ENCODE data around the gene SLC26A9. TPM values are rescaled to one million over a fixed set of nuclear protein-coding genes. Genes with fewer than 3 reads are reported as not detected.

The SLC26A9 gene
- total RNA-seq, 1 donor from 2014 or later = 2.9 TPM

DNA sequence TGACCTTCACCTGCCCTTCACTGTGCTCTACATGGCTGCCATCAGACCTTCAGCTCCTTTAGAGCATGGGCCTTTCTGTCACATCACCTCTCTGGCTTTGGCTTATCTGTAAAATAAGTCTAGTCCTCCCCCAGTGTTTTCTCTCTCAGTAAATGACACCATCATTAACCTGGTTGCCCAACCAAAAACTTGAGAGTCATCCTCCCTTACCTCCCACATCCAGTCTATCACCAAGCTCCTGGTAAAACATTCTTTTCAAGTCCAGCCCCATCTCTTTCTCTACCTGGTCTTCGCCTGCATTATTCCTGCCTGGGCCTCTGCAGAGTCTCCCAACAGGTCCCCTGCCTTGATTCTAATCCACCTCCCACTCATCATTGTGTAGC is 13.1 kb downstream of the SLC26A9 start:
- no peak for TF ChIP-seq CTCF (IDR thresholded peaks at IDR 0.05; ENCODE audit: unreplicated experiment)
- no peak overlapping the region for H3K27ac Mint-ChIP-seq
- H3K27me3 Mint-ChIP-seq = peaks cover 10% of the 10 kb centered on the region
- peaks cover 4% of the 10 kb centered on the region for H3K9me3 Mint-ChIP-seq (ENCODE audit: low read depth)
- no peak overlapping the region for H3K4me3 Mint-ChIP-seq (ENCODE audit: low read depth)
- H3K36me3 Mint-ChIP-seq (ENCODE audit: insufficient read depth) = no peaks in the 10 kb centered on the region
- H3K4me1 Mint-ChIP-seq (ENCODE audit: low read depth) = peaks cover 36% of the 10 kb centered on the region
- DNase-seq (ENCODE audit: low spot score, unreplicated experiment) = no peak

DNA sequence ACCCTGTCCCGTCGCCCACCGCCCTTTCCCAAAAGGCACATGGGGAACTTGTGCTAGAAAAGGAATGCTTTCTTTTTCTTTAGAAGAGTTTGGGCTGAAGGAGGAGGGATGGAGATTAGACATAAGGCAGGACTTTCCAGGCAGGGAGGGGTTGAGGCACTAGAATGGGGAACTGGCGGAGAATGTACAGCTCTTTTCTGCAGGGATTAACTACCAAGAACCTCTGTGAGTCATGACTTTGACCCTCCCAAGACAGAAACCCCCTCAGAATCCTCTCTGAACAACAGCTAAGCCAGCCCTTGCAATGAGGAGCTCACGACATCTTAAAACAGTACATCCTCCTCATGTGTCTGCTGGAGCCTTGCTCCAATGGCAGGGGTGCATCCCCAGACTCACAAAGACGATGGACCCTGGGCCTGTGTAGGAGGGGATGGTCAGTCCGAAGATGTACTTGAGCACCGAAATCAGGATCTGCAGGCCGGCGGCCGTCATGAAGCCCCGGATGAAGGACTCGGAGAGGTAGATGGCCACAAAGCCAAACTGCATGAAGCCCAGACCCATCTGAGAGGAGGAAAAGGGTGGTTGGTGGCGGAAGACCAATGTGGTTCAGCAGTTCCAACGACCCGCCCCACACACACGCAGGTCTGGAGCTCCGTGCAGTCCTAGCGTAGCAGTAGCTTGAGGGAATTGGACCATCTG is 13.6 kb downstream of the SLC26A9 start:
- H3K9me3 Mint-ChIP-seq (ENCODE audit: low read depth) = peaks cover 4% of the 10 kb centered on the region
- H3K4me1 Mint-ChIP-seq (ENCODE audit: low read depth) = peaks cover 35% of the 10 kb centered on the region
- DNase-seq (ENCODE audit: low spot score, unreplicated experiment) = no peak
- no peak overlapping the region for H3K4me3 Mint-ChIP-seq (ENCODE audit: low read depth)
- peaks cover 10% of the 10 kb centered on the region for H3K27me3 Mint-ChIP-seq
- H3K36me3 Mint-ChIP-seq (ENCODE audit: insufficient read depth) = no peaks in the 10 kb centered on the region
- TF ChIP-seq CTCF (IDR thresholded peaks at IDR 0.05; ENCODE audit: unreplicated experiment) = no peak
- H3K27ac Mint-ChIP-seq = no peak overlapping the region

- Mint-ChIP-seq H3K36me3 (ENCODE audit: insufficient read depth) (no peaks in the 10 kb centered on the region), H3K27ac (no peak overlapping the region)
Measured at GRCh38 chr1:205928317-205928716, 14.9 kb downstream of the SLC26A9 start.

DNA sequence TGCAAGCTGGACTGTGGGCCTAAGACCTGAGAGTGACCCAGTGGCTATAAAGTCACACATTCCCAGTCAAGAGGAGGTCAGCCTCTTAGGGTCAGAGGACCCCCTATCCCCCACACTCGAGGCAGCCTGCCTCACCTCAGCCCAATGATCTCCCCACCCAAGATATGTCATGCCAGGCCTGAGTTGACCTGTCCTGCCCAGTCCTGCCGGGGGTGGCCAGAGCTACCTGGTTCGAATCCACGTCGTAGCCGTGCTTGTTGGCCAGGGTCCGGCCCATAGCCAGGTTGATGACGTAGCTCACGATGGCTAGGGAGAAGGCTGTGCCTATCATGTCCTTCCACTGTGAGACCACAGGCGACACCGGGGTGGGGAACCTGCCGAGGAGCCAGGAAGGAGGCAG is 15.6 kb downstream of the SLC26A9 start:
- DNase-seq (ENCODE audit: low spot score, unreplicated experiment) = no peak
- H3K9me3 Mint-ChIP-seq (ENCODE audit: low read depth) = peaks cover 4% of the 10 kb centered on the region
- no peaks in the 10 kb centered on the region for H3K36me3 Mint-ChIP-seq (ENCODE audit: insufficient read depth)

More at GRCh38 chr1:205928317-205928716, 14.9 kb downstream of the SLC26A9 start:
- Mint-ChIP-seq H3K4me1 (ENCODE audit: low read depth) (peaks cover 24% of the 10 kb centered on the region), H3K4me3 (ENCODE audit: low read depth) (no peak overlapping the region), H3K9me3 (ENCODE audit: low read depth) (peaks cover 4% of the 10 kb centered on the region), H3K27me3 (peaks cover 10% of the 10 kb centered on the region)
- no peak for DNase-seq (ENCODE audit: low spot score, unreplicated experiment)
- no peak for TF ChIP-seq CTCF (IDR thresholded peaks at IDR 0.05; ENCODE audit: unreplicated experiment)

DNA sequence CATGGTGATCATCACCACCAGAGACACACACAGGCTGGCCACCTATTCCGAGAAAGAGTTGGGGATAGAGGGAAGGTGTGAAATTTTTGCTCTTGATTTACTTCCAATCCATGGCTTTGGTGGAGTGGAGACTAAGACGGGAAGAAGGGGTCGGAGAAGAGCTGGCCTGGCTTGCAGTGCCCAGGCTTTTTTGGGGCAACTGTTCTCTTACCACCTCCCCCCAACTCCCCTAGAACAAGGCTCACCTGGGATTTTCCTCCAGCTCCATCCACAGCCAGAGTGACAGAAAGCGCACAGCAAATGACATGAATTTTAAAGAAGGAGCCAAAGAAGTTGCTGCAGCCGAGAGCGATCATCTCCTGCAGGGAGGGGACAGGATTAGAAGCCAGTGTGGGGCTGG is 16.0 kb downstream of the SLC26A9 start:
- no peak for DNase-seq (ENCODE audit: low spot score, unreplicated experiment)
- peaks cover 14% of the 10 kb centered on the region for H3K4me1 Mint-ChIP-seq (ENCODE audit: low read depth)
- peaks cover 4% of the 10 kb centered on the region for H3K9me3 Mint-ChIP-seq (ENCODE audit: low read depth)
- peaks cover 10% of the 10 kb centered on the region for H3K27me3 Mint-ChIP-seq
- H3K36me3 Mint-ChIP-seq (ENCODE audit: insufficient read depth) = no peaks in the 10 kb centered on the region
- no peak overlapping the region for H3K4me3 Mint-ChIP-seq (ENCODE audit: low read depth)
- H3K27ac Mint-ChIP-seq = no peak overlapping the region
- no peak for TF ChIP-seq CTCF (IDR thresholded peaks at IDR 0.05; ENCODE audit: unreplicated experiment)

More for the DNA sequence above, 15.6 kb downstream of the SLC26A9 start:
- Mint-ChIP-seq H3K27me3 (peaks cover 10% of the 10 kb centered on the region), H3K4me3 (ENCODE audit: low read depth) (no peak overlapping the region), H3K4me1 (ENCODE audit: low read depth) (peaks cover 18% of the 10 kb centered on the region), H3K27ac (no peak overlapping the region)
- TF ChIP-seq CTCF (IDR thresholded peaks at IDR 0.05; ENCODE audit: unreplicated experiment) = no peak
